Measurements from ENCODE around the gene TYW5. TPM values are rescaled to one million over a fixed set of nuclear protein-coding genes. Genes with fewer than 3 reads are reported as not detected.
A peak's percentile ranks its signal among the peaks of the same experiment; 100 is the strongest.

TYW5 gene
- total and polyA plus RNA-seq, 2 donors = 5.5 to 5.9 TPM

- no peak overlapping the region for H3K27ac ChIP-seq (ENCODE audit: low read depth in 1 of 2, low read length in 1 of 2)
- no peaks in the 10 kb centered on the region for H3K9me3 ChIP-seq (ENCODE audit: control insufficient read depth in 2 of 2, insufficient read depth in 1 of 2, low read length in 1 of 2)
- WGBS = 100% methylated on average over 2 of the region's 2 CpGs
Observed at GRCh38 chr2:199991691-199992090, 36.4 kb upstream of the TYW5 start.

GRCh38 chr2:199989822-199990221 lies 34.5 kb upstream of the TYW5 start:
- DNase-seq (ENCODE audit: low read depth in 6 of 9, low spot score in 9 of 9) = no peak
- Histone ChIP-seq H3K36me3 (ENCODE audit: control insufficient read depth in 2 of 2, insufficient read depth in 2 of 2, low read length in 1 of 2) (no peaks in the 10 kb centered on the region), H3K4me3 (ENCODE audit: low read length in 2 of 2) (no peak overlapping the region), H3K4me1 (ENCODE audit: control insufficient read depth in 2 of 2, insufficient read depth in 2 of 2, low read length in 2 of 2) (peaks cover 11 to 23% of the 10 kb centered on the region in 2 donors), H3K27ac (ENCODE audit: low read depth in 1 of 2, low read length in 1 of 2) (no peak overlapping the region), H3K9me3 (ENCODE audit: control insufficient read depth in 2 of 2, insufficient read depth in 1 of 2, low read length in 1 of 2) (no peaks in the 10 kb centered on the region), H3K27me3 (ENCODE audit: control insufficient read depth in 2 of 2, insufficient read depth in 1 of 2, low read length in 1 of 2) (no peaks in the 10 kb centered on the region)
- WGBS = 97% methylated on average over 5 of the region's 5 CpGs

More at GRCh38 chr2:199991691-199992090, 36.4 kb upstream of the TYW5 start:
- no peak for DNase-seq (ENCODE audit: low read depth in 6 of 9, low spot score in 9 of 9)
- peaks cover 7 to 20% of the 10 kb centered on the region in 2 donors for H3K4me1 ChIP-seq (ENCODE audit: control insufficient read depth in 2 of 2, insufficient read depth in 2 of 2, low read length in 2 of 2)
- no peaks in the 10 kb centered on the region for H3K27me3 ChIP-seq (ENCODE audit: control insufficient read depth in 2 of 2, insufficient read depth in 1 of 2, low read length in 1 of 2)
- no peak overlapping the region for H3K4me3 ChIP-seq (ENCODE audit: low read length in 2 of 2)
- H3K36me3 ChIP-seq (ENCODE audit: control insufficient read depth in 2 of 2, insufficient read depth in 2 of 2, low read length in 1 of 2) = no peaks in the 10 kb centered on the region

- peak; percentile 33 to 86 (median 56) for DNase-seq (ENCODE audit: low read depth in 6 of 9, low spot score in 9 of 9)
- peaks cover 11 to 20% of the 10 kb centered on the region in 2 donors for H3K4me1 ChIP-seq (ENCODE audit: control insufficient read depth in 2 of 2, insufficient read depth in 2 of 2, low read length in 2 of 2)
- no peaks in the 10 kb centered on the region for H3K27me3 ChIP-seq (ENCODE audit: control insufficient read depth in 2 of 2, insufficient read depth in 1 of 2, low read length in 1 of 2)
- no peaks in the 10 kb centered on the region for H3K36me3 ChIP-seq (ENCODE audit: control insufficient read depth in 2 of 2, insufficient read depth in 2 of 2, low read length in 1 of 2)
- no peaks in the 10 kb centered on the region for H3K9me3 ChIP-seq (ENCODE audit: control insufficient read depth in 2 of 2, insufficient read depth in 1 of 2, low read length in 1 of 2)
- peak overlapping the region; percentile 61 to 71 for H3K27ac ChIP-seq (ENCODE audit: low read depth in 1 of 2, low read length in 1 of 2)
- H3K4me3 ChIP-seq (ENCODE audit: low read length in 2 of 2) = no peak overlapping the region
- WGBS = 12% methylated on average over 7 of the region's 7 CpGs
Observed at GRCh38 chr2:199988151-199988550, 32.9 kb upstream of the TYW5 start.

- Histone ChIP-seq H3K27me3 (ENCODE audit: control insufficient read depth in 2 of 2, insufficient read depth in 1 of 2, low read length in 1 of 2) (no peaks in the 10 kb centered on the region), H3K36me3 (ENCODE audit: control insufficient read depth in 2 of 2, insufficient read depth in 2 of 2, low read length in 1 of 2) (no peaks in the 10 kb centered on the region), H3K4me1 (ENCODE audit: control insufficient read depth in 2 of 2, insufficient read depth in 2 of 2, low read length in 2 of 2) (peaks cover 11 to 20% of the 10 kb centered on the region in 2 donors), H3K27ac (ENCODE audit: low read depth in 1 of 2, low read length in 1 of 2) (peak overlapping the region in 1 of 2 donors; percentile 71), H3K4me3 (ENCODE audit: low read length in 2 of 2) (no peak overlapping the region), H3K9me3 (ENCODE audit: control insufficient read depth in 2 of 2, insufficient read depth in 1 of 2, low read length in 1 of 2) (no peaks in the 10 kb centered on the region)
- WGBS = 83% methylated on average over 2 of the region's 2 CpGs
- peak in 1 of 9 donors; percentile 19 for DNase-seq (ENCODE audit: low read depth in 6 of 9, low spot score in 9 of 9)
Observed at GRCh38 chr2:199987586-199987985, 32.3 kb upstream of the TYW5 start.

- Histone ChIP-seq H3K9me3 (ENCODE audit: control insufficient read depth in 2 of 2, insufficient read depth in 1 of 2, low read length in 1 of 2) (no peaks in the 10 kb centered on the region), H3K36me3 (ENCODE audit: control insufficient read depth in 2 of 2, insufficient read depth in 2 of 2, low read length in 1 of 2) (no peaks in the 10 kb centered on the region), H3K4me1 (ENCODE audit: control insufficient read depth in 2 of 2, insufficient read depth in 2 of 2, low read length in 2 of 2) (peaks cover 11 to 20% of the 10 kb centered on the region in 2 donors), H3K4me3 (ENCODE audit: low read length in 2 of 2) (no peak overlapping the region), H3K27me3 (ENCODE audit: control insufficient read depth in 2 of 2, insufficient read depth in 1 of 2, low read length in 1 of 2) (no peaks in the 10 kb centered on the region), H3K27ac (ENCODE audit: low read depth in 1 of 2, low read length in 1 of 2) (no peak overlapping the region)
- 84% methylated on average over 6 of the region's 6 CpGs for WGBS
- peak in 4 of 9 donors; percentile 32 to 78 (median 50) for DNase-seq (ENCODE audit: low read depth in 6 of 9, low spot score in 9 of 9)
Observed at GRCh38 chr2:199985625-199986207, 30.4 kb upstream of the TYW5 start.

GRCh38 chr2:199984755-199985154 lies 29.5 kb upstream of the TYW5 start:
- Histone ChIP-seq H3K4me3 (ENCODE audit: low read length in 2 of 2) (no peak overlapping the region), H3K4me1 (ENCODE audit: control insufficient read depth in 2 of 2, insufficient read depth in 2 of 2, low read length in 2 of 2) (peaks cover 11 to 20% of the 10 kb centered on the region in 2 donors), H3K36me3 (ENCODE audit: control insufficient read depth in 2 of 2, insufficient read depth in 2 of 2, low read length in 1 of 2) (no peaks in the 10 kb centered on the region), H3K9me3 (ENCODE audit: control insufficient read depth in 2 of 2, insufficient read depth in 1 of 2, low read length in 1 of 2) (no peaks in the 10 kb centered on the region), H3K27me3 (ENCODE audit: control insufficient read depth in 2 of 2, insufficient read depth in 1 of 2, low read length in 1 of 2) (peaks cover 0 to 2% of the 10 kb centered on the region in 2 donors), H3K27ac (ENCODE audit: low read depth in 1 of 2, low read length in 1 of 2) (no peak overlapping the region)
- 95% methylated on average over 2 of the region's 2 CpGs for WGBS
- no peak for DNase-seq (ENCODE audit: low read depth in 6 of 9, low spot score in 9 of 9)

- H3K4me1 ChIP-seq (ENCODE audit: control insufficient read depth in 2 of 2, insufficient read depth in 2 of 2, low read length in 2 of 2) = peaks cover 11 to 20% of the 10 kb centered on the region in 2 donors
- no peak overlapping the region for H3K4me3 ChIP-seq (ENCODE audit: low read length in 2 of 2)
- H3K27me3 ChIP-seq (ENCODE audit: control insufficient read depth in 2 of 2, insufficient read depth in 1 of 2, low read length in 1 of 2) = peaks cover 0 to 4% of the 10 kb centered on the region in 2 donors
- 99% methylated on average over 4 of the region's 4 CpGs for WGBS
- no peaks in the 10 kb centered on the region for H3K36me3 ChIP-seq (ENCODE audit: control insufficient read depth in 2 of 2, insufficient read depth in 2 of 2, low read length in 1 of 2)
- no peak for DNase-seq (ENCODE audit: low read depth in 6 of 9, low spot score in 9 of 9)
- no peaks in the 10 kb centered on the region for H3K9me3 ChIP-seq (ENCODE audit: control insufficient read depth in 2 of 2, insufficient read depth in 1 of 2, low read length in 1 of 2)
- H3K27ac ChIP-seq (ENCODE audit: low read depth in 1 of 2, low read length in 1 of 2) = no peak overlapping the region
Observed at GRCh38 chr2:199984159-199984558, 28.9 kb upstream of the TYW5 start.

GRCh38 chr2:199983534-199983933 lies 28.2 kb upstream of the TYW5 start:
- H3K4me3 ChIP-seq (ENCODE audit: low read length in 2 of 2) = no peak overlapping the region
- WGBS = 91% methylated on average over 1 of the region's 1 CpG
- no peaks in the 10 kb centered on the region for H3K9me3 ChIP-seq (ENCODE audit: control insufficient read depth in 2 of 2, insufficient read depth in 1 of 2, low read length in 1 of 2)
- no peak for DNase-seq (ENCODE audit: low read depth in 6 of 9, low spot score in 9 of 9)
- H3K27ac ChIP-seq (ENCODE audit: low read depth in 1 of 2, low read length in 1 of 2) = no peak overlapping the region
- peaks cover 0 to 4% of the 10 kb centered on the region in 2 donors for H3K27me3 ChIP-seq (ENCODE audit: control insufficient read depth in 2 of 2, insufficient read depth in 1 of 2, low read length in 1 of 2)
- H3K36me3 ChIP-seq (ENCODE audit: control insufficient read depth in 2 of 2, insufficient read depth in 2 of 2, low read length in 1 of 2) = no peaks in the 10 kb centered on the region
- peaks cover 9 to 18% of the 10 kb centered on the region in 2 donors for H3K4me1 ChIP-seq (ENCODE audit: control insufficient read depth in 2 of 2, insufficient read depth in 2 of 2, low read length in 2 of 2)

GRCh38 chr2:199982126-199982843 lies 27.0 kb upstream of the TYW5 start:
- Histone ChIP-seq H3K9me3 (ENCODE audit: control insufficient read depth in 2 of 2, insufficient read depth in 1 of 2, low read length in 1 of 2) (no peaks in the 10 kb centered on the region), H3K27ac (ENCODE audit: low read depth in 1 of 2, low read length in 1 of 2) (no peak overlapping the region), H3K4me3 (ENCODE audit: low read length in 2 of 2) (no peak overlapping the region), H3K27me3 (ENCODE audit: control insufficient read depth in 2 of 2, insufficient read depth in 1 of 2, low read length in 1 of 2) (peaks cover 0 to 4% of the 10 kb centered on the region in 2 donors), H3K4me1 (ENCODE audit: control insufficient read depth in 2 of 2, insufficient read depth in 2 of 2, low read length in 2 of 2) (peaks cover 4 to 9% of the 10 kb centered on the region in 2 donors), H3K36me3 (ENCODE audit: control insufficient read depth in 2 of 2, insufficient read depth in 2 of 2, low read length in 1 of 2) (no peaks in the 10 kb centered on the region)
- no peak for DNase-seq (ENCODE audit: low read depth in 6 of 9, low spot score in 9 of 9)
- 82% methylated on average over 5 of the region's 5 CpGs for WGBS
